ENCODE data around the gene CDC34. TPM values are rescaled to one million over a fixed set of nuclear protein-coding genes. Genes with fewer than 3 reads are reported as not detected.
A peak's percentile ranks its signal among the peaks of the same experiment; 100 is the strongest.

CDC34 gene
- total RNA-seq, 1 experiment from 2014 or later, result 93.3 TPM

GRCh38 chr19:575527-576506 lies 44.3 kb downstream of the CDC34 start:
- Histone ChIP-seq H3K27ac (peak overlapping the region; percentile 58), H3K36me3 (ENCODE audit: low read depth) (no peaks in the 10 kb centered on the region; the same call in 1 of the 2 replicates), H3K27me3 (ENCODE audit: insufficient read depth, low read depth) (no peaks in the 10 kb centered on the region), H3K4me3 (peak overlapping the region; percentile 97), H3K9me2 (ENCODE audit: insufficient read depth) (no peaks in the 10 kb centered on the region), H2AFZ (no peak overlapping the region), H4K20me1 (ENCODE audit: insufficient read depth) (peaks cover 65% of the 10 kb centered on the region), H3K4me1 (replicated peaks; ENCODE audit: insufficient read depth) (peaks cover 35% of the 10 kb centered on the region), H3F3A (ENCODE audit: insufficient read depth, low read depth) (peaks cover 43% of the 10 kb centered on the region), H3K9me3 (ENCODE audit: insufficient read depth, low read depth) (no peaks in the 10 kb centered on the region), H3K79me2 (ENCODE audit: low read depth) (peaks cover 79% of the 10 kb centered on the region), H3K4me2 (peak overlapping the region; percentile 83)
- ChIA-PET CTCF (interaction anchor here (0.7 kb wide), 1 partner anchor 69 kb away, joined by 4 read pairs; no protein-coding TSS in a partner anchor), POLR2A (ENCODE audit: unreplicated experiment) (interaction anchor here (0.6 to 1.0 kb wide), 5 partner anchors 11 to 104 kb away, joined by 4 to 24 read pairs (median 6); no protein-coding TSS in a partner anchor)
- intact Hi-C loops (cut with micrococcal nuclease; ENCODE audit: unreplicated experiment), result loop anchor here (1.0 to 10.0 kb wide), 2 partner anchors 41 to 349 kb away; partner anchors contain the start of gene ARID3A
- no TSS peak for BruUV-seq (replicated peaks)
- TF ChIP-seq CTCF (conservative IDR thresholded peaks at IDR 0.05), result no peak
- TF ChIP-seq EZH2 (IDR thresholded peaks at IDR 0.05; ENCODE audit: low read depth), result no peak
- peak; percentile 68 to 79 for DNase-seq

GRCh38 chr19:576768-577438 lies 45.3 kb downstream of the CDC34 start:
- TF ChIP-seq CTCF (conservative IDR thresholded peaks at IDR 0.05) (no peak), EZH2 (IDR thresholded peaks at IDR 0.05; ENCODE audit: low read depth) (no peak)
- Histone ChIP-seq H2AFZ (no peak overlapping the region), H3K79me2 (ENCODE audit: low read depth) (peaks cover 79% of the 10 kb centered on the region), H3K4me3 (peak overlapping the region; percentile 43; the same call in 1 of the 2 replicates), H3K27me3 (ENCODE audit: insufficient read depth, low read depth) (no peaks in the 10 kb centered on the region), H3K36me3 (ENCODE audit: low read depth) (no peaks in the 10 kb centered on the region; the same call in 1 of the 2 replicates), H3K4me2 (peak overlapping the region; percentile 83), H3K9me2 (ENCODE audit: insufficient read depth) (no peaks in the 10 kb centered on the region), H3F3A (ENCODE audit: insufficient read depth, low read depth) (peaks cover 38% of the 10 kb centered on the region), H4K20me1 (ENCODE audit: insufficient read depth) (peaks cover 72% of the 10 kb centered on the region), H3K9me3 (ENCODE audit: insufficient read depth, low read depth) (no peaks in the 10 kb centered on the region), H3K4me1 (replicated peaks; ENCODE audit: insufficient read depth) (peaks cover 35% of the 10 kb centered on the region), H3K27ac (peak overlapping the region; percentile 49)
- POLR2A ChIA-PET (ENCODE audit: unreplicated experiment), result interaction anchor here (0.6 to 1.0 kb wide), 2 partner anchors 21 to 23 kb away, joined by 4 to 8 read pairs; no protein-coding TSS in a partner anchor
- CTCF ChIA-PET, result interaction anchor here (0.7 kb wide), 1 partner anchor 70 kb away, joined by 4 read pairs; no protein-coding TSS in a partner anchor
- no TSS peak for BruUV-seq (replicated peaks)
- DNase-seq, result no peak
- intact Hi-C loops (cut with micrococcal nuclease; ENCODE audit: unreplicated experiment), result loop anchor here (1.0 to 10.0 kb wide), 2 partner anchors 42 to 348 kb away; partner anchors contain the start of gene ARID3A
